Dedifferentiated amniotic fluid mesenchymal stem cell (primary cell): ENCODE measurements around the gene EFNA4.
A peak's percentile ranks its signal among the peaks of the same experiment; 100 is the strongest.

ENCODE experiments used
- DNase-seq: peaks from one replicate; pipeline ENCODE4 v3.0.0-alpha.2; 2016; ENCODE audit errors: extremely low spot score

The EFNA4 gene, protein sequence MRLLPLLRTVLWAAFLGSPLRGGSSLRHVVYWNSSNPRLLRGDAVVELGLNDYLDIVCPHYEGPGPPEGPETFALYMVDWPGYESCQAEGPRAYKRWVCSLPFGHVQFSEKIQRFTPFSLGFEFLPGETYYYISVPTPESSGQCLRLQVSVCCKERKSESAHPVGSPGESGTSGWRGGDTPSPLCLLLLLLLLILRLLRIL

DNA sequence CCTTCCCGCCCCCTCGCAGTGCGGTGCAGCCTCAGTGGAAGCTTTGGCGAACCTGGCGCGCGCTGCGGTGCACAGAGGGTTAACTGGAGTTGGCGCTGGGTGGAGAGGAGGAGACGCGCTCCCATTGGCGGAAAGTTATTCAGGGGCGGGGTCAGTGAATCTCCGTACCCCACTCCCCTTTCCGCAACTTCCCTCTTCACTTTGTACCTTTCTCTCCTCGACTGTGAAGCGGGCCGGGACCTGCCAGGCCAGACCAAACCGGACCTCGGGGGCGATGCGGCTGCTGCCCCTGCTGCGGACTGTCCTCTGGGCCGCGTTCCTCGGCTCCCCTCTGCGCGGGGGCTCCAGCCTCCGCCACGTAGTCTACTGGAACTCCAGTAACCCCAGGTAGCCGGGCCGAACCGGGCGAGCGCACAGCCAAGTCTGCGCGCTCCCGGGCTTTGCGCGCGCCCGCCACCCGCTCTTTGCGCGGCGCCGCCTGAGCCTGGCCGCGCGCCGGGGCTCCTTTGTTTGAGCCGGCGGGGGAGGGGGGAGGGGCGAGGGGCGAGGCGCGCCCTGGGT is at the start of gene EFNA4:
Gene EFNA4, plus strand, starts transcription at position 191 of the 561 bp plus-strand sequence. Its CDS starts 84 bp downstream, at position 275.
- DNase-seq = peak; percentile 71

DNA sequence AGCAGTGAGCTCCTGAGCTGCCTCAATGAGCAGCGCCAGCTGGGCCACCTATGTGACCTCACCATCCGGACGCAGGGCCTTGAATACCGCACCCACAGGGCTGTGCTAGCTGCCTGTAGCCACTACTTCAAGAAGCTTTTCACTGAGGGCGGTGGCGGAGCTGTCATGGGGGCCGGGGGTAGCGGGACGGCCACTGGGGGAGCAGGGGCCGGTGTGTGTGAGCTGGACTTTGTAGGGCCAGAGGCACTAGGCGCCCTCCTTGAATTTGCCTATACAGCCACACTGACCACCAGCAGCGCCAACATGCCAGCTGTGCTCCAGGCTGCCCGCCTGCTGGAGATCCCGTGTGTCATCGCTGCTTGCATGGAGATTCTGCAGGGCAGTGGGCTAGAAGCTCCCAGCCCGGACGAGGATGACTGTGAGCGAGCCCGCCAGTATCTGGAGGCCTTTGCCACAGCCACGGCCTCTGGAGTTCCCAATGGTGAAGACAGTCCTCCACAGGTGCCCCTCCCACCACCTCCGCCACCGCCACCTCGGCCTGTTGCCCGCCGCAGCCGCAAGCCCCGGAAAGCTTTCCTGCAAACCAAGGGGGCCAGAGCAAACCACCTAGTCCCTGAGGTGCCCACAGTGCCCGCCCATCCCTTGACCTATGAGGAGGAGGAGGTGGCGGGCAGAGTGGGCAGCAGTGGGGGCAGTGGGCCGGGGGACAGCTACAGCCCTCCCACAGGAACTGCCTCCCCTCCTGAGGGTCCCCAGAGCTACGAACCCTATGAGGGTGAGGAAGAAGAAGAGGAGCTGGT is 48.6 kb upstream of the EFNA4 start:
- no peak for DNase-seq

DNA sequence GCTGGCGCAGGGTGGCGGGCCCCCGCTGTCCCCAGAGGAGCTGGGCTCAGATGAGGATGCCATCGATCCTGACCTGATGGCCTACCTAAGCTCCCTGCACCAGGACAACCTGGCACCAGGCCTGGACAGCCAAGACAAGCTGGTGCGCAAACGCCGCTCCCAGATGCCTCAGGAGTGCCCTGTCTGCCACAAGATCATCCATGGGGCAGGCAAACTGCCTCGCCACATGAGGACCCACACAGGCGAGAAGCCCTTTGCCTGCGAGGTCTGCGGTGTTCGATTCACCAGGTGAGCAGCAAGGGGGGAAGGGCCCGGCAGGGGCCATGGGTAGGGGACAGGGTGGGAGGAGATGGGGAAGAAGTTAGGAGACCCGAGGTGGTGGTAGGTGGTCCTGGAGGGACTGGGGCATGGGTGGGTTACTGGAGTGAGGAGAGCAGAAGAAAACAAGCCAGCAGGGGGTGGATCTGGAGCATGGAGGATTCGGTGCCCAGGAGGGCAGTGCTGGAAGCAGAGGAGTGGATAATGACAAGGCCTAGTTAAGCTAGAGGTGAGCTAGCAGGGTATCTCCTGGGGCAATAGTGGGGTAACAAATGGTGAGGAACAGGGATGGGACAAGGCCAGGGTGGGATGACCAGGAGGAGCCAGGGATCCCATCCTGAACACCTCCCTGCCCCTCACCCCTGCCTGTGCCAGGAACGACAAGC is 47.9 kb upstream of the EFNA4 start:
- no peak for DNase-seq

DNA sequence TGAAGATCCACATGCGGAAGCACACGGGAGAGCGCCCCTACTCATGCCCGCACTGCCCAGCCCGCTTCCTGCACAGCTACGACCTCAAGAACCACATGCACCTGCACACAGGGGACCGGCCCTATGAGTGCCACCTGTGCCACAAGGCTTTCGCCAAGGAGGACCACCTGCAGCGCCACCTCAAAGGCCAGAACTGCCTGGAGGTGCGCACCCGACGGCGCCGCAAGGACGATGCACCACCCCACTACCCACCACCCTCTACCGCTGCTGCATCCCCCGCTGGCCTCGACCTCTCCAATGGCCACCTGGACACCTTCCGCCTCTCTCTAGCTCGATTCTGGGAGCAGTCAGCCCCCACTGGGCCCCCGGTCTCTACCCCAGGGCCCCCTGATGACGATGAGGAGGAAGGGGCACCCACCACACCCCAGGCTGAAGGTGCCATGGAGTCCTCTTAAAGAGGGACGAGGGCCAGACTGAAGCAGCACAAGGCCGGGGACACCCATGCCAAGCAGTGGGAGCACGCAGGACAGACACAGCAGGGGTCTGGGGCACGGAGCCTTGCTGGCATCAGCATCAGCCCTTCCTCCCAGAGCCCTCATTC is 47.2 kb upstream of the EFNA4 start:
- DNase-seq = no peak

DNA sequence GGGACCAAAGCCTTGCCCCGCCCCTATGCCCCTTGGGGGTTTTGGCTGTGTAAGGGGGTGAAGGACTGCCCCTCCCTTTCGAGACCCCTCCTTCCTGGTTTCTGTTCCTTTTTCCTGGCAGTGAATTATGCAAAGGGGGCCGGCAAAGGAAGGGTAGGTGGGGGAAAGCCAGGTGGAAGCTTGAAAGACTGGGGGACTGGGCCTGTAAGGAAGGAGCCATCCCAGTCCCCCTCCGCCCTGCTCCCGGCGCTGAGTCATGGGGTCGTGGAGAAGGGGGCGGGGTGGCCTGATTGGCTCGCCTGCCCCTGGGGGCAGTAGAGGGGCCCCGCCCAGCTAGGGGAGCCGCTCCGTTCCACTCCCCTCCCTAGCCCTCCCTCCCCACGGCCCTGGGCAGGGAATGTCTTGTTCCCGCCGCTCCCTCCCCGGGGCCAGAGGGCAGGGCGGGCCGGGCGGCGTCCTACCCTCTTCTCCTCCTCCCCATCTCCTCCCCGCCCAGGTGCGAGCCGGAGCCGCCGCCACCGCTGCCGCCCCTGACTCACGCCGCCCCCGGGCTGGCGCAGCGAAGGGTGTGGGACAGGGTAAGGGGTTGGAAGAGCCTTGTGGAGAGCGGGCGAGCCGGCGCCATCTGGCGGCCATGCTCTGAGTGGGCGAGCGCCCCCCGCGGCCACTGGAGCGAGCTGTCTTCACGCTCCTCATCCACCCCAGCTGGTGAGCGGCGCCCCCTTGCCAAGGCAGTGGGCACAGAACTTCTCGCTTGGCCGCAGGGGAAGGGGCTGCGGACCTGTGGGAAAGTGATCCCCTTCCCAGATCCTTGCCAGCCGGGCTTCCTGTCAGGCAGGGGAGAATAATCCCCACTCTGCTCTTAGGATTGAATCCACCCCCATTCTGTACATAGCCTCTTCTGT is 46.2 kb upstream of the EFNA4 start:
- DNase-seq = peak; percentile 79

DNA sequence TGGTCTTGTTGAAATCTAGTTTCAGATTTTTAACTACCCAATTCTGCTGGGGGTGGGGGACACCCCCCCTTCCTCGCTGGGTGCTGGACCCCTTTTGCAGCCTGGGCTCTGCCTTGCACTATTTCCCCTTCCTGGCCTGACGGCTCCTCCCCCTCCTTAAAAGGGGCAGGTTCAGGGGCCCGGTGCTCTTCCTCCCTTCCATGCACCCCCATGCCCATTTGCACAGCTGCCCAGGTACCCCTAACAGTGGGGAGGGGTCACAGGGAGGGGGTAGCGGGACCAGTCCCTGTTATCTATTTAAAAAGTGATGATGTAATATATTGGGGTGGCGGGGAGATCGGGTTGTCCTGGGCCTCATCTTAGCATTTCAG is 45.6 kb upstream of the EFNA4 start:
- no peak for DNase-seq

DNA sequence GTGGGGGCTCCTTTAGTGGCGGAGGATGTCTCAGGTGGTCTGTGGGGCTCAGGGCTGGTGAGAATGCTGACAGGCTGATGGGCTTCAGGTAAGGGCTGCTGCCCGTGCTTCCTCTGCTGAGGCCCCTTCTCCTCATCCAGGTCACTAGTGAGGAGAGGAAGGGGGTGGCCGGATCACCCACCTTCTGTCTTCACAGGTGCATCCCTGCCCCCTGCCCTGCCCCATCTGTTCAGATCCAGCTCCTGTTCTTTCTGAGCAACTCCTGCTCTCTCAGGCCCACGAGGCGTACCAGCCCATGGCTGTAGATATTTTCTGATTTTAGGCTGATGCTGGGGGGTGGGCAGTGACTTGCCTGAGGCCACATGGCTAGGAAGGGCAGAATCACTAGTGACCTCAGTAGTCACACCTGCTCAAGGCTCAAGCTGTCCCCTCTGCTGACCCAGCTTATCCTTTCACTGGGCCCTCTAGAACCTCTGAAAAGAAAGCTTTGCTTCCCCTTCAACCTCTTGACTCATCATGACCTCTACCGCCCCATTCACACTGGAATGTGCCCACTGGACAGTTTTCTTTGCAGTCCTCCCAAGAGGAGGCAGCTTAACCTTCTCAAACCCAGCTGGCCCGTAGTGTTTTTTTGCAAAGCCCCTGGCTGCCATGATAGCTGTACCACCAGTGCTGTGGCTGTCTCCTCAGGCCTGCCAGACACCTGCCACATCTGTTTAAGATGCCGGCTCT is 44.8 kb upstream of the EFNA4 start:
- no peak for DNase-seq

DNA sequence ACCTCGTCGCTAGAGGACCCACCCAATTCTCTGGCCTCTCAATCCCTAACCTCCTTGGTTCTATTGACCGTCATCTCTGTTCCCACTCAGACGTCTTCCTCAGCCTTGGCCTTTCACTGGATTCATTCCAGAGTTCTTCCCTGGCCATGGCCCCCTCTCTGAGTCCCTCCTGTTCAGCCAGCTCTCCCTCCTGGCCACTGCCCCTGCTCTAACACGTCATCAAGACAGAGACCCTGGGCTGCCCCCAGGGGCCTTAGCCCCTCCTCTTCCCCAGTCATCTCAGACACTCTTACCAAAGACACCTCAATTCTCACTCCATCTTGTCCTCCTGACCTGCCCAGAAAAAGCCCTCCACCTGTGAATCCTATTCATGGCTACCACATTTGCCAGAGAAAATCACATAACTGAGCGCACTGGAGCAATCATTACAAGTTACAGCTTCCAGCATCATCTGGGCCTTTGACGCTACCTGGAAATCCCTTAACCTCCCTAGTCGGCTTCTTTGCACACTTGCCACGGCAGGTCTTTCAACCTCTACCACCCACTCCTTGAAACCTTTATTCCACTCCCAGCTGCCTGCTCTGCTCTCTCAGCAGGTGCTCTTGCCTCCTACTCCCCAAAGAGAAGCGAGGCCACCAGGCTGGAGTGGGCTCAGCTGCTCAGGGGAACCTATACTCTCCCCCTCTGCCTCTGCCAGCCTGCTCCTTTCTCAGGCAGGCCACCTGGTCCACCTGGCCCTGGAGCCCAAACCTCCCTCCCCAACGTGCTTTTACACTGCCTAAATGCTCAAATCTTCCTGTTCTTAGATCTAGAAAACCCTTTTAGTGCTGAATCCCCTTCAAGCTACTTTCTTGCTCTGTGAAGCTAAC is 43.9 kb upstream of the EFNA4 start:
- DNase-seq = no peak

DNA sequence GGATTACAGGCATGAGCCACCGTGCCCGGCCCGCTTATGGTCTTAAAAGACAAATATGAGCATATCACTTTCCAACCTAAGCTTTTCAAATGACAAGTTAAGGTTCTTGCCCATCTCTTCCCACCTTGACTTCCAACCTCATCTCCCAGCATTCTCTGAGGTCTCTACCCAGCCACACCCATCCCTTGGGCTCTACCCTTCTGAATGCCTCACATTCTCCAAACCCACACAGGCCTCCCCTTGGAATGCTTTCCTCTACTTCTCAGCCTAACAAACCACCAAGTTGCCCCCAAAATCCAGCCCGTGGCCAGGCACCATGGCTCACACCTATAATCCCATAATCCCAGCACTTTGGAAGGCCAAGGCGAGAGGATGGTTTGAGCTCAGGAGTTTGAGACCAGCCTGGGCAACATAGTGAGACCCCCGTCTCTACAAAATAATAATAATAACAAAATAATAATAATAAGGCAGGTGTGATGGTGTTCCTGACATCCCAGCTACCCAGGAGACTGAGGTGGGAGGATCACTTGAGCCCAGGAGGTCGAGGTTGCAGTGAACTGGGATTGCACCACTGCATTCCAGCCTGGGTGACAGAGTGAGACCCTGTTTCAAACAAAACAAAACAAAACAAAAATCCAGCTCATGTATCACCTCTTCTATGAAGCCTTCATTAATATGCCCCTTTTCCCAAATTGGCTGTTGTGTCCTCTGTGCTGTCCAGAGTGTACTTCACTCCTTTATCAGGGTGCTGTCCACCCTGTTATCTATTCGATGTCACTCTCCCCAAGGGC is 41.2 kb upstream of the EFNA4 start:
- no peak for DNase-seq

DNA sequence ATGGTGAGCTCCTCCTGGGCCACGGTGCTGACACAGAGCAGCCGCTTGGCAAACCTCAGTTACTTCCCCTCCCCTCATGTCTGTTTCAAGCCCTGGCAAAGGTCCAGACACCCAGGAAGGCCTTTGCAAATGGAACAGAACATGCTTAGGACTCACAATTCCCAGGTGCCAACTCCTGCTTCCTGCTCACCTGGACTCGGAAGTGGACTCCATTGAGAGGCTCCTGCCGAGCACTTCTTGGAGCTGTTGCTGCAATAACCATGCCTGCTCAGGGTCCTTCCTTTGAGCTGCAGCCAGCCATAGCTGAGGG is 40.7 kb upstream of the EFNA4 start:
- DNase-seq = no peak

DNA sequence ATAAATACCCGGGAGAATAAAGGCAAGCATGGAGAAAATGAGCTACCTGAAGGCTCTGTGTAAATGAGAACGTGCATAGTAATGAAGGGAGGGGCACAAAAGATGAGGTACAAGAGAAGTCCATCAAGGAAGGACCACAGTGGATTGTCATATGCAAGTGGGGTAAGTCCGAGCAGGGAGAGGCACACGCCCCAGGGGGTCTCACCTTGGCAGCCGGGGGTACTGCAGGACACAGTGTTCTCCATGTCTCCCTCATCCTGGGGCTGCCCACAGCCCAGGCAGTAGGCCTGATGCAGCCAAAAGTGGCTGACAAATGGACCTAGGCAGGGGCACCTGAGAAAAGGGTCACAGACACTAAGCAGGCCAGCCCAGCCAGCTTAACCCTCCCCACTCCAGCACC is 39.9 kb upstream of the EFNA4 start:
- no peak for DNase-seq

DNA sequence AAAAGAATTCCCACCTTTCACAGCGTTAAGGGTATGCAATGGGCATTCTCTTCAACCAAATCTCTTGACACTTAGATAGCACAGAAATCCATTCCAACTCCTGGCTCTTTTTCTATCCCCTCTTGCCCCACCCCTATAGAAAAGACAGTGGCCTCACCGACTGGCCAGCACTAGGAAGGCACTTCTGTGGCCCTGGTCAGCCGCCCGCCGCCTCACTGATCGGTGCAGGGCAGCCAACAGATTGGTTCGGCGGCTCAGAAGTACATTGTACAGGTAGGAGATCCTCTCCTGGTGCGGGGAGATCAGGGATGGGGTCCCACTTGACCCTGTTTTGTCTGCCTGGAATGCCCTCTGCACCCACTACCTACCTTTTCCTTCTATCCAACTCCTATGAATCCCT is 39.2 kb upstream of the EFNA4 start:
- no peak for DNase-seq

DNA sequence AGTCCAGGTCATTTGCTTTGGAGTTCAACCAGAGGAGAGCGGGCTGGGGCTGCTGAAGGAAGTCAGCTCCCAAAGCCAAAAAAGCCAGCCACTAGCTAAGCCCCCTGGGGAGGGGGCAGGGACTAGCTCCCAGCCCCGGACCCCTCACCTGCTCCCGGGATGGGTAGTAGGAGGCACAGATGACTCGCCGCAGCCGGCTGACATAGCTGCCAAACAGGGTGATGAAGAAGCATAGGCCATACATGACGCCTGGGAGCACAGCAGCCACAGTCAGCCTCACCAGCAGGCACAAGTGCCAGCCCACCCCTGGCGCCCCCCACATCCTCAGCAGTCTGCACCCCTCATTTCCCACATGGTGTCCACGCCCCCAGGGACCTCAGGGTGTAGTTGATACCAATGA is 37.4 kb upstream of the EFNA4 start:
- DNase-seq = no peak

DNA sequence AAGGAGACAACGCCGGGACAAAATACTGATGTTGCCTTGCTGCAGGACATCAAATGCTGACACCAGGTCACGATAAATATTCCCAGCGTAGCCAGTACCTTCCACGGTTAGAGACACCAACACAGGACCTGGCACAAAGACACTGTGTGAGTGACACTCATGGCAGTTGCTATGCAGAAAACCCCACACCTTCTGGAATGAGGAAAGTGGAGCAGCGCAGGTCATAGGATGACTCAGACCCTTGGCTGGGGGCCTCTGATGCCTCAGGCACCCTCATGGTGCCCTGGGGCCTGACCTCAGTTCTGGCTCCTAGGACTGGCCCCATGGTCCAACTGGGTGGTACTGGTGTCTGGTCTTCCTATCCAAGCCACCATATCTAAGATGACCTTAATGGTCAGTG is 37.0 kb upstream of the EFNA4 start:
- DNase-seq = no peak

DNA sequence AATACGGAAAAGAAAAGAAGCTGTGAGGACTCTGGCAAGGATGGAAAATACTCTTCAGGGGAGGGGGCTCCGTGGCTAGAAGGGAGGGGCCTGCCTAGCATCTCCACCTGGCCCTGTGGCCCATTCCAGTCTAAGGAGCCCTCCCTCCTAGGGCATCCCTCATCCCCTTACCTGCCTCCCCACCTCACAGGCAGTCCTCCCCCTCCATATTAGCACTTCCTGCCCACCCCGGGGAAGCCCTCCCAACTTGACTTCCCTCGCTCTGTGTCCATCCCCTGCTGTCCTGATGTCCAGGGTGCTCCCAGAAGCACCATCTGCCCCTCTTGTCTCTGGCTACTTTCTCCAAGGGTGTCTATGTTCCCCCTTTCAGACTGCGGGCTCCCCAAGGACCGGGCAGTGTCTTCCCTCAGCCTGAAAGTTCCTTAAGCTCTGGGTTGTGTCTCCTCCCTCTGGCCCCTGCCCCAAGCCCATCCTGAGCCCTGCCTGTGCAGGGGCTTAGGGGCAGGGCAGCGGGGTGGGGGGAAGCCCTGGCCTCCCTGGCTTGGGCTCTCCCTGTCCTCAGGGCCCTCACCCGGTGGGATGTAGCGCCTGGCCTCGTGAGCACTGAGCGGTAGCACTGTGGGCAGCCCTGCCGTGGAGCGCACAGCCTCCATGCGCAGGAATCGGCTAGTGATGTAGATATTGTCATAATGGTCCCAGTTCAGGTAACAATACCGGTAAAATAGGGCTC is 33.9 kb upstream of the EFNA4 start:
- DNase-seq = no peak

DNA sequence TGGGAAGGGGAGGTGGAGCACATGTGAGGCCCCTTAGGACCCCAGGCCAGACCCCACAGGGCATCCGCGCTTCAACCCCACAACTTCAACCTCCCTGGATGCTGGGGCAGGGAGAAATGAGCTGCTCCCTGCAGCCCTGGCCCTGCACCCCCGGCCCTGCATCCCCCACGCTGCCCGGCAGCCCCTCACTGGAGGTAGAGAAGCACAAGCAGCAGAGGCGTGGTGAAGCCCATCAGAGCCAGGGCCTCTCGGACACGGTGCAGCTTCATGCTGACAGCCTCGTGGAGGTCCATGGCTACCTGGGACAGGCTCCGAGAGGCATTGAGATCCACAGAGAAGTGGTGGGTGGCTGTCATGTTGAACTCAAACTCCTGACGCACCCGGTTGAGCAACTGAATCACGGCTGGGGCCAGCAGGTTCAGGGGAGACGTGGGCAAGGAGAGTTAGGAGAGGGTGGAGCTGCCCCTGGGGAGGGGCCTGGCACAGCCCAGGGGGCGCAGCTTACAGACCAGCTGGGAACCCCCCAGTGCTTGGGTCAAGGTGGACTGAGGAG is 33.2 kb upstream of the EFNA4 start:
- no peak for DNase-seq

DNA sequence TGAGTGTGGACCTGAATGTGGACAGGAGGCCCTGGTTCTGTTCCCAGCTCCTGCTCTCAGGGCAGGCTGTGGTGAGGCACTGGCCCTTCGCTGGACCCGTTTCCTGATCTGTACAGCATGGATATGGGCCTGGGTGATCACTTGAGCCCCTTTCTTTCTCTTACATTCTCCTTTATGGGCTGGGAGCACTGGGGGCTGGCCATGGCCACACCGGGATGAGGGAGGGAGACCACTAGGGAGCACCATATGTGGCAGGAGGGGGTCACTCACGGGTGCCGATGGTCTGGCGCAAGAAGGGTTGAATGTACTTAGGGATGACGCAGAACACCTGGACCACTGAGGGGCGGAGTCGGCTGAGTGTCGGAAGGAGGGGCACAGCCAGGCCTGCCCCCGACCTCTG is 32.6 kb upstream of the EFNA4 start:
- DNase-seq = no peak

DNA sequence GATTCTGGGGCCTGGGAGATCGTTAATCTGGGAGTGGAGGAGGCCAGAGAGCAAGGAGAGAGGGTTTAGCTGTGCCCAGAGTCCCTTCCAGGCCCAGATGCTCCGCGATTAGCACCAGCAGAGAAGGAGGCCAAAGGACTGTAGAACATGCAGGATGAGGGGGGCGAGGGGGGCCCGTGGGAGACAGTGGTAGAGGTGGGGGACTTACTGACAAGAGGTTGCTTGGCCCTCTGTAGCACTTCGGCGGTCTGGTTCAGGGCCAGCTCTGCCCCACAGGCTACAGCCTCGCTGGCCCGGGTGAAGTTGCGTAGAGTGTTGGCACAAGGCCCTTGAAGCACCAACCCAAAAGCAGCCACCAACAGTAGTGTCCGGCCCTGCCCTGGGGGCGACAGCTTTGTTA is 30.7 kb upstream of the EFNA4 start:
- no peak for DNase-seq
